NCI-H1436 (cell line): ENCODE results near the gene LYPD6B.

Experiments
- DNase-seq: peaks from one replicate; lab custom pipeline; 2025; lab: John Stamatoyannopoulos, UW

The LYPD6B gene

GRCh38 chr2:149041482-149041881 lies 3.0 kb downstream of the LYPD6B start:
- DNase-seq, result no peak

- DNase-seq, result no peak
These were observed 4.4 kb downstream of the LYPD6B start for GRCh38 chr2:149042881-149043280.

DNA sequence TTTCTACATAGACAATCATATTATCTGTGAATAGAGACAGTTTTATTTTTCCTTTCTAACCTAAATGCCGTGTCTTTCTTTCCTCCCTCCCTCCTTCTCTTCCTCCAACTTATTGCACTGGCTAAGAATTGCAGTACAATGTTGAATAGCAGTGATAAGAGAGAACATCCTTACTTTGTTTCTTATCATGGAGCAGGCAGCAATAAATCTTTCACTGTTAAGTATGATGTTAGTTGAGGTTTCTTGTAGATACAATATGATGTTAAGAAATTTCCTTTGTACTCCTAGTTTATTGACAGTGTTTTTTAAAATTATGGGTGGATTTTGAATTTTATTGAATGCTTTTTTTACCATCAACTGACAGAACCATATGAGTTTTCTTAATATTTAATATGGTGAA lies 6.0 kb downstream of the LYPD6B start:
- DNase-seq, result no peak

GRCh38 chr2:149047118-149047517 lies 8.6 kb downstream of the LYPD6B start:
- no peak for DNase-seq

- DNase-seq, result no peak
These were observed 10.6 kb downstream of the LYPD6B start for GRCh38 chr2:149049142-149049541.

- DNase-seq, result no peak
These were observed 11.7 kb downstream of the LYPD6B start for GRCh38 chr2:149050188-149050587.

- no peak for DNase-seq
These were observed 17.3 kb downstream of the LYPD6B start for GRCh38 chr2:149055751-149056150.

GRCh38 chr2:149056541-149057255 lies 18.2 kb downstream of the LYPD6B start:
- DNase-seq, result no peak

- no peak for DNase-seq
These were observed 18.9 kb downstream of the LYPD6B start for GRCh38 chr2:149057401-149057800.

GRCh38 chr2:149058936-149059335 lies 20.4 kb downstream of the LYPD6B start:
- no peak for DNase-seq

- DNase-seq, result no peak
These were observed 21.3 kb downstream of the LYPD6B start for GRCh38 chr2:149059822-149060221.

DNA sequence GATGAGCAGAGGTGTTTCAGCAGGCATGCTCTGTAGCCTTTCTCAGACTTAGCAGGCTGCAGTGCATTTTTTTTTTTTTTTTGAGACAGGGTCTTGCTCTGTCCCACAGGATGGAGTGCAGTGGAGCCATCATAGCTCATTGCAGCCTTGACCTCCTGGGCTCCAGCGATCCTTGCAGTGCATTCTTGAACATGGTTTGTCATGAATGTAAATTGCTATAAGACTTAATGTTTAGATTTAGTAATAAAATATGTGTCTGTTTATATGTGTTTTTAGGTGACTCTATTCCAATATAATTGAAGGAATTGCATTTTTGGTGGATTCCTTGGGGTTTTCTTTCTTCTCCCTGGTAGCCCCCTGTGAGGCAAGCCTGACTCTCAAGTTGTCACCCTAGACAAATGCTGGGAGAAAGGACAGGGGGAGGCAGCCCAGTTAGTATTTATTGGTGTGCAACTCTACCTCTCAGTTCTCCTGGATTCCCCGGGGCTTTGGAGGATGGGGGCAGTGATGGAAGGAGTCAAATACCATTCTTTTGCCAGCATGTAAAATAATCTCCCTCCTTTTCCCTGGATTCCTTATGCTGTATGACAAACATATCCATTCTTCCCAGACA lies 22.7 kb downstream of the LYPD6B start:
- no peak for DNase-seq

- no peak for DNase-seq
These were observed 24.0 kb downstream of the LYPD6B start for GRCh38 chr2:149062531-149062930.

- DNase-seq, result no peak
These were observed 24.7 kb downstream of the LYPD6B start for GRCh38 chr2:149063177-149063576.

DNA sequence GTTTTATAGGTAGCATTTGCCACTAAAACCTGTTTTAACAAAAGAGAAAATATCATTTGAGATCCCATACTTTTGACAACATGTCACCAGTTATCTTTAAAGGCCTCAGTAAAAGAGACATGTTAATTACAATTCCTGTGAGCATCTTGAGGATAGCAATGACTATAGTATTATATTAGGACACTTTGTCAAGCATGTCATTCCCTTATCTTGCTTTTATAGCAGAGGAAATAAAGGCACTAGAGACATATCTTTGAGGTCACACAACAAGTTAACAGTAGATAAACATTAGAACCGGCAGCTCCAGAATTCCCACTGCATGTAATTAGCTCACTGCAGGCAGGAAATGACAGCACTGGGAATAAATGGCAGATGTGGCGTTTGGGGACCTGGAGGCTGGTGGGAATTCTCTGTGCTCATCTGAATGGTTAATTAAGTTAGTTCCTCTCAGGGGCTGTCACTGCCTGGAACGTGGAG lies 25.9 kb downstream of the LYPD6B start:
- no peak for DNase-seq

DNA sequence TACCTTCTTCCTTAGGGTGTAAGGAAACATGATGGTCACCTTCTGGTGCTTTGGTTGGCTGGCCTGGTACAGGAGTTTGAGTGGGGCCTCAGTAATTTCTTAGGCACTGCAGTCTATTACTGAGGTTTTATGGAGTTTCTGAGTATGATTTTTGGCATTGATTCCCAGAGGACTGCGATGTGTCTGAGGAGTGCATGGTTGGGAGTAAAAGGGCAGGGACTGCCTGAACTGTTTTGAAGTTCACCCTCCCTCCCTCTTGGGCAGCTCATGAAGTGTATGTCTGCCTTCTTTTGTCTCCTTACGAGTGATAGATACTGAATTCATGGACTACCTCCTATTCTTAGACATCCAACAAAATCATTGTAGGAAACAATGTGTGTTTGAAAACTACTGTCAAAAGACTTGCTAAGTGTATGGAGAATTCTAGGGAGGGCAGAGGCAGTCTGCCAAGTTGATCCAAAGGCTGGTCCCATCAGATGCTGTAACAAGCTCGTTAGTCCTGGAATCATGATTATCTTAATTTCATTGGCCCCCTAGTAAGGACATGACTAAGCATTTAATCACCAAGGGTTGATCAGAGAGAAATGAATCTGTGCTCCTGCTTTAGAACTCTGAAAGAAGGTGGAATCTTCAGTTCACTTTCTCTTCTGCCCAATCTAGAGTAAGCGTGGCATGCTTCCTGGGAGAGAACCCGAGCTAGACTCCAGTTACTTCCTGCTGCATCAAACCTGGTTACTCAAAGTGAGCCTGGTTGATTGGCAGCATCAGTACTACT lies 26.5 kb downstream of the LYPD6B start:
- no peak for DNase-seq

DNA sequence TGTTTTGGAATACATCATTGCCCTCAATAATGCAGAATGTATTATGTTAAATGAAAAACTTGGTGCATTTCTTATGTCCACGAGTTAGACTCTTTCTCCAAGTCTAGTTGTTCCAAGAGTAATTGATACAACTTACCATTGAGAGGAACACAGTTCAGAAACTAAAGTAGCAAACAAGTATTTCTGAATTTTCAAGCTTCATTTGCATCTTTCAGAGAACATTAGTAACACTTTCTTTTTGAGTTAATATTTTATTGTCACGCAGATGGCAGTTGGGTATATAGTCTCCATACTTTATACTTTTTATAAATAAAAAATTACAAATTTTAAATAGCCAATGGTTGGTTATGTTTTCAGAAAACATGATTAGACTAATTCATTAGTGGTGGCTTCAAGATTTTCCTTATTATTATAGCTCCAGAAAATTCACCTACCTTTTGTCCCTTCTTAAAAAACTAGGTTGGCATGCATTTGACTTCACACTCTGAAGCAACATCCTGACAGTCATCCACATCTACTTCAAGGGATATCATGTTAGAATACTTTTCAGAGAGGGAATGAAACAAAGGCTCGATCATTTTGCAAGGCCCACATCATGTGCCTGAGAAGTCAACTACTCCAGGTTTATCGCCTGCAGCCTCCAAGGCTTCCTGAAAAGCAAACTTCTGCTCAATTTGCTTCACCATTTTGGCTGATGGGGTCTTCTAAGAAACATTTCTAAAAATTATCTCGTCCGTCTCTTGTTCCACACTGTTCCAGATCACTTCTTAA lies 29.9 kb downstream of the LYPD6B start:
- no peak for DNase-seq

DNA sequence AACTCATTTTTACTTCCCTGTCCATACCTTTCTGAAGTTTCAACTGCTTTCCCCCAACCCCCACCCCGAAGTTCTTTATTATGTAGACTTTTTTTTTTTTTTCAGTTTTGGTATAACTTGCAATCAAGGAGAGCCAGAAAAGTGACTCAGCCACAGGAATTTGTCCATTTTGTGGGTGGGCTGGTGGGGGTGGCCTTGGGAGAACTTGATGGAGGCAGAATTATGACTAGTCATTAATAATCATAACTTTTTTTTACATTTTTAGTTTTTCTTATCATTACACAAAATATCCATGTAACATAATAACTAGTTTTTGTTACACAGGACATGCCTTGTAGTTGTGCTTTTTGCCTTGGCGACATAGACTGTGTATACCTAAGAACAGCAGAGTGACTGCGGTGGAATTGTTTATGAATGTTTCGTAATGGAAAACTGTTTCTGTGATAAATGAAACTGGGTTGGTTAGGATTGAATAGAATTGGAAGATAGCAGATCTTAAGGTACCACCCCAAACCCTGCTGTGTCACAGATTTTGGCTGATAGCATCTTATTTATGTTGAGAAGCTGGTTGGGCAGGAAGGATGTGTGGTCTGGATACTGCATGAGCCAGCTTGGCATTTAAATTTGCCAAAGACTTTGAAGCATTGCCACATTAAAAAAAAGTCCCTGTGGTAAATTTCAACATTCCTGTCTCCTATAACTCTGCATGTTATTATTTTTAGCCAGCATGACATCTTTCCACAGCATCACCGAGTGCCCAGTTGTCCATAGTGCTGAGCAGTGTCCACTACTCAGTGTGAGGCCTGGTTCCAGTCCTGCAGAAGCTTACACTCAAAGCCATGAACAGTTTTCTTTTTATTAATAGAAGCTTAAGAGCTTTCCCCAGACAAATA lies 30.7 kb downstream of the LYPD6B start:
- DNase-seq, result no peak

DNA sequence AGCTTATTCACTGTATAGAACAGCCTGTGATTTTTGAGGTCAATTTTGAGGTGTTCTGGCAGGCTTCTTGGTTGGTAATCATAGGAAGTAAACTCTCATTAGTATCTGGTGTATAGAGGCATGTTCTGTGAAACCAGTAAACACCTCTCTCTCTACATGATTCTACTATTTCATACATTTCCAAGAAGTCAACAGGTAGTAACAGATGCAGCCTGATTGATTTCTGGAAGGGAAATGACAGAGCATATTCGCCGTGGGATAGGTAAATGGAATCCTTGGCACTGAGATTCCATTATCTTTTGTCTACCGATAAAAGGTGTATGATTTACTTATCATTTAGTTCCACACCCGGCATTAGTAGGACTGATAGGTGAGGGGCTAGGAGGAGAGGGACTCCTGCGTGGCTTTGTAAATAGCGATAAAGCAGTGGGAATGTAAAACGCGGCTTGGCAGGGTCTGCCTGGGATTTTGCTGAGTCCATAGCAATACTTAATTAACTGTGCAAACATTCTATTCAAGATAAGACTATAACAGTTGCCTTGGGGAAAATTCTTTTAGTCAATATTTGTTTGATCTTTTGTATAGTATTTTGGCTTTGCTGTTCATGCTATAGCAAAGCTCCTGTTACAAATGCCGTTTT lies 32.3 kb downstream of the LYPD6B start:
- no peak for DNase-seq

GRCh38 chr2:149075105-149075504 lies 36.6 kb downstream of the LYPD6B start:
- DNase-seq, result no peak

DNA sequence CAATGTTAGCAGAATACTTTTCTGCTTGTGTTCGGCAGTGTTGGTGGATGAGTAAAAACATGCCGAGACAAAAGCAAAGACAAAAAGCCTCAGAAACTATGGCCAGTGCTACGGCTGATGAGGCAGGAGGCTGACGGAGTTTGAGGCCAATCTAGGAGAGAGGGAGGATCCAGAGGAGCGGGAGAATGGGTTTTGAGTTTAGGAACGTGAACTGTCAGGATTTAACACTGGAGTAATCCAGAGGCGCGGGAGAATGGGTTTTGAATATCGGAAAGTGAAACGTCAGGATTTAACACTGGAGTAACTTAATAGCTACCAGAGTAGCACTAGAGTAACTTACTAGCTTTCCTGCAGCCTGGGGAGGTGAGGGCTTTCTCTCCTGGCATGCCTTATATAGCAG lies 37.4 kb downstream of the LYPD6B start:
- no peak for DNase-seq
